Stimulated activated CD4-positive, alpha-beta T cell treated with anti-CD3 and anti-CD28 coated beads, Interleukin-1b, Interleukin-23, amount 100 ng/mL, for 1 hour (primary cell): ENCODE data around the gene ELANE.

Experiments
- DNase-seq, 2 donors: peaks; one replicate each; pipeline ENCODE4 v3.0.0-alpha.2; 2020; ENCODE audit warnings: low read depth in 2 of 2

Gene ELANE

DNA sequence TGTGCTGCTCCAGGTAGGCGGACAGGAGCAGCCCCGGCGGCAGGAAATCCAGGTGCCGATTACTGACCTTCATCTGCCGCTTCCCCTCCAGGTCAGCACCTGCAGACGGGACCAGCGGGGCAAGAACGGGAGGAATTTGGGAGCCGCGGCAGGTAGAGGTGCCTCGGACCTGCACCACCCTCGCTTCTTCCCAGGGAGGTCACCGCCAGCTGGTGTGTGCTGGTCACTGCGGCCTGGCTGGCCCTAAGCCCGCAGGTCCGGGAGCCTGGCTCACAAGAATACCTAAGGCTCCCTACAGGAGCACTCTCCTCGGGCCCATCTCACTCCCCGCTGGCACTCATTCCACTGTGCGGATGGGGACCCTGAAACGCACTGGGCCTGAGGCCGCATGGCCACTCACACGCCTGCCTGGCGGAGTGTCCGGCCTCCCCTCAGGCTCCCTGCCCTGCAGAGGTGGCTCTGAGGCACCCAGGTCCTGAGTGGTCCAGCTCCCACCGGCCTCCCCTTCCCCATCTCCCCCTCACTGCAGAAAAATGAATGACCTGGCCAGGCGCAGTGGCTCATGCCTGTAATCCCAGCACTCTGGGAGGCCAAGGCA is 45.4 kb downstream of the ELANE start:
- no peak for DNase-seq

DNA sequence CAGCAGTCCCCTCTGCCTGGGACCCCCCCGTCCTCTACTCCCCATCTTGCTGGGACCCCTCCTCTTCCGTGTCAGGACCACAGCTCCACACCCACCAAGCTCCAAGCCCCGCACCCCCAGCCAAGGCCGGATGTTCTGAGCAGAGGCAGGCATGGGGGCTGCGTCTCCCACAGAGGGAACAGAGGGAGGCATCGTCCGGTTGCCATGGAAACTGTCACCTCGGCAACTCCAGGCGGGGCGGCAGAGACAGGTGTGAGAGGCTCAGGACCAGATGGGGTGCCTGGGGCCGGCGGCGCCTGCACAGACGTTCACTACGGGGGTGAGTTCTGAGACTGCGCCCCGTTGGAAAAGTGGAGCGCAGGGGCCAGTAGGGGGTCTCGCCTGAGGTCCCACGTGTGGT is 46.6 kb downstream of the ELANE start:
- DNase-seq: no peak

GRCh38 chr19:899336-900042 is 47.4 kb downstream of the ELANE start:
- no peak for DNase-seq

DNA sequence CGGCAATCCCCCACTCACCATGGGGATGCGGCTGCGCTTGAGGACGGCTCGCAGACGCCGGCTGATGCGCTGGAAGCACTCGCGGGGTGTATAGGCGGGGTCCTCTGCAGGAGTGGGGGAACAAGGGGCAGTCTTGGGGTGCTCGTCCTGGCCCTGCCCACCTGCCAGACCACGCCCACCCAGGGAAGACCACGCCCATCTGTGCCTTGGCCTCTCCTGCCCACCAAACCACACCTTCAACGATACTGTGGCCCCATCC is 47.9 kb downstream of the ELANE start:
- DNase-seq: no peak

- no peak for DNase-seq
Observed at GRCh38 chr19:900302-901111, 48.4 kb downstream of the ELANE start.

DNA sequence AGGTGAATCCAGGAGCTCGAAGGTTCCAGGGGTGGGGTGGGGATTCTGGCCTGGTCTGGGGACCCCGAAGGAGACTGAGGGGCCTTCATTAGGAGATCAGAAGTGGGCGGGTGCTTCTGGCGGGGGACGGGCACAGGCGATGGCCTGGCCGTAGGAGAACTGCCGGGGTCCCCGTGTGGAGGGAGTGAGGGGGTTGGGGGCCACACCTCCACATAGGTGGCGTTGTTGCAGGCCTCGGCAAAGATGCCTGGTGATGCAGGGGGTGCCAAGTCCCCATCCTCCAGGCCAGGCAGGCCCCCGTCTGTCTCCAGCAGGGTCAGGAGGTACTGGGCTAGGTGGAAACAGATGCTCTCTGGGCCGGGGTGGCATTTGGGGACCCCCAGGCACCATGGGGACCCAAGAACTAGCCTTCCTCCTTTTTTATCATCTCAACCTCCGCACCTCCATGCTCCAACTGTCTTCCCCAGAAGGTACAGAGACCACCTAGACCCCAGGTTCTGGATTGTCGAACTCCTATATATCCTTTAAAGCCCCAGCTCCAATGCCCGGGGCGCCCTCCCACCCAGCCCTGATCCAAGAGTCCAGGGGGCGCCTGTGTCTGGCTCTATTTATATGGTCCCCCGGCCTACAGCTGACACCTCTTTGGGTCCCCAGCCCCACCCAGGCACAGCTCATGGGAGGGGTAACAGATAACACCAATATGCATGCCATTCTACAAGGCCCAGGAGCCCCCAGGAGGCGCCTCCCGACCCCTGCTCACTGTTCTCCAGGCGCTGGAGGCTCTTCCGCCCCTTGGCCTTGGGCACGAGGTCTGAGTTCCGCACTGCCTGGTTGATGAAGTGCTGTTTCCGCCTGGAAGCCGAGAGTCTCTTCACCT is 49.4 kb downstream of the ELANE start:
- no peak for DNase-seq

DNA sequence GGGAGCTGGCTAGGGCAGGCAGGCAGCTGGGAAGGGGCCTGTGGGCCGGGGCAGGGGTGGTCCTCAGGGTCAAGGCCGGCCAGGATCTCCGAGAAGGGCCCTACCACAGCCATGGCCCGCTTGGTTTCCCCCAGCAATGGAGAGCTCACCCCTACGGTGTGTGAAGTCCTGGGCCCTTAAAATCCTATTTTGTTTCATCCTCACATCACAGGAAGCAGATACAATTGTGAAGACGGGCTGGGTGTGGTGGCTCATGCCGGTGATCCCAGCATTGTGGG is 49.9 kb downstream of the ELANE start:
- no peak for DNase-seq

GRCh38 chr19:902446-903226 is 50.5 kb downstream of the ELANE start:
- no peak for DNase-seq

GRCh38 chr19:903266-903797 is 51.2 kb downstream of the ELANE start:
- no peak for DNase-seq

DNA sequence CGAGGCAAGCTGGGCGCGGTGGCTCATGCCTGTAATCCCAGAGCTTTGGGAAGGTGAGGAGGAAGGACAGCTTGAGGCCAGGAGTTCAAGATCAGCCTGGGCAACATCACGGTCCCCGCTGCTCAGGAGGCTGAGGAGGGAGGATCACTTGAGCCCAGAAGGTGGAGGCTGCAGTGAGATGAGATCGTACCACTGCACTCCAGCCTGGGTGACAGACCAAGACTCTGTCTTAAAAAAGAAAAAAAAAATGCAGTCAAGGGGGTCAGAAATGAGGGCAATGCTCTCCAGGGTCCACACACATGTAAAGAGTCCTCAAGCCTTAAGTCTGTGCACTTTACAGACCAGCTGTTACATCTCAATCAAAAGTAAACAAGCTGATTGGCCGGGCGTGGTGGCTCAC is 52.4 kb downstream of the ELANE start:
- no peak for DNase-seq
